NCI-H146 treated with DMSO at 0.1 percent for 48 hours (cell line): Measurements from ENCODE around the gene ARHGEF5.

ENCODE experiments used
- DNase-seq: peaks from one replicate; lab custom pipeline; 2025; ENCODE audit not compliant: unreplicated experiment; lab: John Stamatoyannopoulos, UW

ARHGEF5 gene

DNA sequence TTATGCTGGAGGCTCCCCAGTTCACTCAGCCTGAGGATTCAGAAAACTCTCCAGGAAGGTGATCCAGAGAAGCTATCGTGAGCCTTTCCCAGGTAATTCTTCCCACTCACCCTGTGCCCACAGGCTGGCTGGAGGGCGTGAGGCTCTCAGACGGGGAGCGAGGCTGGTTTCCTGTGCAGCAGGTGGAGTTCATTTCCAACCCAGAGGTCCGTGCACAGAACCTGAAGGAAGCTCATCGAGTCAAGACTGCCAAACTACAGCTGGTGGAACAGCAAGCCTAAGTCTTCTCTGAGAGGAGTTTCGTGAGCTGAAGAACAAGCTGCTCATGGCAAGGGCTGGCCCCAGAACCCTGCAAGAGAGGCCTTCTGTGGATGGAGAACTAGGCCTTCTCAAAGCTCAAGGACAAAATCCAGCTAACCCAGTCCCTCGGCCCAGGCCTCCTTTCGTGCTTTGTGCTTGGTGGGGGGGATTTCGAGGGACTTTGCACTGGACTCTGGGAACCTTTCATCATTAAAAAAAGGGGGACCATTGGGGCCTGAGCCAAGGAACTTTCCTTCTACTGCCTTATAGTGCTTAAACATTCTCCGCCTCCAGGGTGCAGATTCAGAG is 24.7 kb downstream of the ARHGEF5 start:
- DNase-seq = no peak

DNA sequence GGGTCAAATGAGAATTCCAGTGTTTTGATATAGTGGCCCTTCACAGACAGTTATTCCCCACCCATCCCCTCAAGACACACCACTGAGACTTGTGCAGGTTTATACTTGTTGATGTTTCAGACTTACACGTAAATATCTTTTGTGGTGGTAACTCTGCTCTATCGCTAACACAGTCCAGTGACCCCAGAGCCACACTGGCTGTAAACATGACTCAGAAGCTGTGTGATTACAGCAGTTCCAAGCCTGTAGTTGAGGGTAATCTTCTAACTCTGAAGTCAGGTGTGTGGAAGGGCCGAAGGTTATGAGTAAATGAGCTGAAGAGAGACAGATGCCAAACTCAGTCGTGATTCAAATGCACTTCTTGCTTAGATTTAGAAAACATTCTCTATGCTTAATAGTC is 28.9 kb downstream of the ARHGEF5 start:
- no peak for DNase-seq

DNA sequence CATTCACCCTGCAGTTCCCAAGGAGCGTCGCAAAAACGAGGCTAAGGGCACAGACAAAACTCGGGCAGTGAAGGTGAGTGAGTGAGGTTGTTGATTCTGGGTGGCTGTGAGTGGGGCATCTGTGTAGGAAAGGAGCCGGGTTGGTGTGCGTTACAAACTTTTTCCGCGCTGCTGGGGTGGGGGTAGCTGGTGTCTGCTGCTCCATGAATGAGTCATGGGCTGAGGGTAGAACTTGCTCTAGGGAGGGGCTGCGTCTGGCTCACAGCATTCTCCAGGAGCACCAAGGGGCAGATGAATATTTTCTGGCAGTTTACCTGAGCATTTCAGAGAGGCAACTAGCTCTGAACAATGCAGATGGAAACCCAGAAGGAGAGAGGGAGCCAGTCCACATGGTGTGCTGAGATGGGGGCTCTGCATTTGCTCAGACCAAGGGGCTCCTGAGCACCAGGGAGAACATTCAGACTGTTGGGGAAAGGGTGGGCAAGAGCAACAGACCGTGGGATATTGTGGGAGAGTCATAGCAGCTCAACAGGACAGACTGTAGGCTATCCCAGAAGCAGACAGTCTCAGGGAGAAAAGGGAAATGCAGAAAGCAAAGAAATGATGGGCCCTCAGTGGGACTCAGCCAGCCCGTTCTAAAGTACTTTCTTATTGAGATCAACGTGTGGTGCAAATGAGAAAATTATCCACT is 29.5 kb downstream of the ARHGEF5 start:
- no peak for DNase-seq

DNA sequence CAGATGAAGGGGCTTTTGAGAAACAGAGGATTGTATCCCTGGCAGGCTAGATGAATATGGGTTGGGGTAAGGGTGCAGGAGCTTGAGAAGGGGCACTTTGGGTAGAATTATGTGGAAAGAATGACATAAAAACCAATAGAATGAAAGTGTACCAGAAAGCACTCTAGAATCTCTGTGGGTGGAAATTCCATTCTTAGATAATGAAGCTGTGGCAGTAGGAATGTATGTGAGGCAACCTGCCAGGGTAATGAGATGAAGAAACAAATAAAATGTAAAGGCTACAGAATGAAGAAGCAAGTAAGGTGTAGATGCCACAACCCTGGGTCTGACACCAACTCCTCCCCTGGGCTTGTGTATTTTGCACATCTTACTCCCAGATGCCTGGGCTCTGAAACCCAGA is 31.5 kb downstream of the ARHGEF5 start:
- no peak for DNase-seq

DNA sequence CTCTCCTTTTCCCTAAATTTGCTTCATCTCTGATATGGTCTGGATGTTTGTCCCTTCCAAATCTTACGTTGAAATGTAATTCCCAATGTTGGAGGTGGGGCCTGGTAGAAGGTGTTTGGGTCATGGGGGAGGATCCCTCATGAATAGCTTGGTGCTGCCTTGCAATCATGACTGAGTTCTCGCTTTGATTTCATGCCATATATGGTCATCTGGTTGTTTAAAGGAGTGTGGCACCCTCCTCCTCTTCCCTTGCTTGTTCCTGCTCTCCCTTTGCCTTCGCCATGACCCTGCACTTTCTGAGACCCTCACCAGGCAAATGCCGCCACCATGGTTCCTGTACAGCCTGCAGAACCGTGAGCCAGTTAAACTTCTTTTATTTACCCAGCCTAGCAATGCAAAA is 33.7 kb downstream of the ARHGEF5 start:
- DNase-seq = no peak

DNA sequence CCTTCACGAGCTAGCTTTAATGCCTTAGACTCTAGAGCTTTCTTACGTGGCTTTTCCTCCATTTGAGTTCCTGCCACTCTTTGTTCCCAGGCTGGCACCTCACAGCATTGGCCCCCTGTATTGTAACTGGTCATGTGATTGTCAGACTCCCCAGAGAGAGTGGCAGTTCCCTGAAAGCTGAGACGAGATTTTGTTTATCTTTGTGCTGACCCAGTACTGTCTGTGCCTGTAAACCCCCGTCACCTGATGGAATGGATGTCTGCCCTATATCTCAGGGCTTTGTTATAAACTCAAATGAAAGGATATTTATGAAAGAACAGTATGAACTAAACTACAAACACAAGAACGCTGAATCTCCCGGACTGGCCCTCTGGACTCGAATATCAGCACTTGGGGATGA is 35.3 kb downstream of the ARHGEF5 start:
- DNase-seq = no peak

DNA sequence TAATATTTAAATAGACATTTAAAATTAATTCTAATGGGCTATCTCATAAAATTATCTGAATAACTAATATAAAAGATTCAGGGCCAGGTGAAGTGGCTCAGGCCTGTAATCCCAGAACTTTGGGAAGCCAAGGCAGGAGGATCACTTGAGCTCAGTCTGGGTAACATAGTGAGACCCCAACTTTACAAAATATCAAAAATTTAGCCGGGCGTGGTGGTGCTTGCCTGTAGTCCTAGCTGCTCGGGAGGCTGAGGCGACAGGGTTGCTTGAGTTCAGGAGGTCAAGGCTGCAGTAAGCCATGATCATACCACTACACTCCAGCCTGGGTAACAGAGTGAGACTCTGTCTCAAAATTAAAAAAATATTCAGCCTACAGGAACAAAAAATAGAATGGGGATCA is 35.8 kb downstream of the ARHGEF5 start:
- no peak for DNase-seq

DNA sequence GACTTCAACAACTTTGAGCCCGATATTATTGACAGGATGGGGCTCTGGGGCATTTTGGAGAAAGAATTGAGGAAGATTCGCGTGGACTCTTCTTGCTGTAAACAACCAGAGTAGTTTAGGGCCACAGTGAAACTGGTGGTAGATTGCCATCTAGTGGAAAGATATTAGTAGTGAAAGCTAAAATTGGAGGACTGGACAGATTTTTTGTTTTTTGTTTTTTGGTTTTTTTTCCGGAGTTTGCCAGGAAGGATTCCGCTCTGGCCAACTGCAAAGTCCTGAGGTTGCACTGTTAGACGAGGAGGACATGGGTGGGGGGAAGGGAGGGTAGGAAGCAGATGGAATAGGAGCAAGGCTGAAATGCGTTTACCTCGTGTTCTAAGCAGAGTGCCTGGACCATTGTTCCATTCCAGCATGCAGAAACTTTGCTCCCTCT is 36.6 kb downstream of the ARHGEF5 start:
- DNase-seq = peak; percentile 3

DNA sequence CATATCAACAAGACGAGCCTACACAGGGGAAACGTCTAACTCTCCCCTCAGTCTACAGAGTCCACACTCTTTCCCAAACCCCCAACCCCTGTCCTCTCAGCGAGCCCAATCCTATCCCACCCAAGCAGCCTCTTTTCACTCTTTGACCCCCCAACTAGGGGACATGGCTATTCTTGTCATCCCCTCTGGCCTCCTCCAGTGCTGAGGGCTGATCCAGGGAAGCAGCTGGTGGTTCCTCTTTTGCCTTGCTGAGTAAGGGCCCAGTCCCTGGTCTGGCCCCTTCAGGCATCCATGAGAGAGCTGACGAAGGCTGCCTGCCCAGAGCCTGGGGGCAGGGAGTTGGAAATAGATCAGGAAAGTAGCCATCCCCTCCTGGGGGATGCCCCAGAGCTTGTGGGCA is 41.9 kb downstream of the ARHGEF5 start:
- DNase-seq = no peak

DNA sequence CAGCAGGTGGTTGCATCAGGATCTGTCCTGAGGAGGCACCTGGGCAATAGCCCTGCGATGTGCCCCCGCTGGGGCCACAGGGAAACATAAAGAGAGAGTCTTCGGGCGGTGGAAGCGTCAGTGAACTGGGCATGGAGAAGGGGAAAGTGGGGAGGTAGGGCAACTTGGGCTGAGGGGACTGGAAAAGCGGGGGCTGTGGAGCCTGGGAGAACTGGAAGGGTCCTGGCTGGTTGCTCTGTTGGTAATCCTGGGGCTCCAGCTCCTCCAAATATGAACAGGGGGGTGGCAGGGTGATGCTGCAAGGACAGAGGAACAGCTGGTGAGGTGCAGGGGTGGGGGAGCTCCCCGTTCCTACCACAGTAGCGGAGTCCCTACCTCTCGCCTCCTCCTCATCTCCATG is 43.1 kb downstream of the ARHGEF5 start:
- DNase-seq = no peak

DNA sequence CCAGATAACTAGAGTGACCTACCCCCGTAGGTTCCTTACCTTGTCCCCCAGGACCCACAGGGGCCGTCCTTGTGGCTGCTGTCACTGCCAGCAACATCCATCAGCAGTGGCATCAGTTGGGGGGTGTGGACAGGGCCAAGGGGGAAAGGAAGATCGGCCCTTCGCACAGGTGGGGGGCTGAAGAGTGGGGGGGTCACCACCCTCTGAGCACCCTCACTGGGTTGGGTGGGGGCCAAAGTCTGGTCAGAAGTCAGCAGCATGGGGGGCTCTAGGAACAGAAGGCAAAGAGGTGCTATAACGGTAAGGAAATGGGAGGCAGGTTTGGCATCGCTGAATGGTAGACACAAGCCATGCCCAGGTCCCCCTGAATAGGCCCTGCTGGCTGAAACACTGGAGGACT is 43.7 kb downstream of the ARHGEF5 start:
- DNase-seq = no peak

DNA sequence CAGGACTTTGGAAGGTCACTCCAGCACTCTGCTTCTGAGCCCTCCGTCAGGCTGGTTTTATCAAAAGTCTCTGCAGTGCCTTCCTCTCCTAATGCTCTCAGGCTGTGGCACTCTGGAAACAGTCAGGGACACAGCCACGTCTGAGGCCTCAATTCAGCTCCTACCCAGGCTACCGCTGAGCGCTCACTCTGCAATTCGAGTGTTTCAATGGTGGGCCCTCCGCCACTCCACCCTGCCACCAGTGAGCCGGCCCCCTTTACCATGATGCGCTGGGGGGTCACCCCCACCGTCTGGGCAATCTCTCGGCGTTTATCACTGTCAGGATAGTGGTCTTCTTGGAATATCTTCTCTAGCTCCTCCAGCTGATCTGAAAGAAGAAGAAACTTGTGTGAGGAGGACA is 44.7 kb downstream of the ARHGEF5 start:
- DNase-seq = no peak

DNA sequence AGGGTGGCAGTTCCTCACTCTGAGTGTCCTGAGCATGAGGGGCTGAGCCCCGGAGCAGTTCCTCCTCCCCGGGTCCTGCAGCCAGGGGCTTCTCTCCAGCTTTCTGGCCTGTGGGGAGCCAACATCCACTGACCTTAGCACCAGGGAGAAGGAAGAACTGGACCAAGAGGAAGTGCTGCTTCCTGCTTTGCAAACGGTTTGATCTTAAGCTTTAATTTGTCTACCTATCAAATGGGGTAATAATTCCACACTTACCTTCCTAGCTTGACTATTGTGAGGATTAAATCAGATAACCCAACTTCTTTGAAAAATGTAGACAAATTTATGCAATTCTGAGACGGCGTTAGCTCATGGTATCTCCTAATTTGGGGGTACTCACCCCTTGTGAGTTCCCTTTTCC is 46.3 kb downstream of the ARHGEF5 start:
- DNase-seq = no peak

DNA sequence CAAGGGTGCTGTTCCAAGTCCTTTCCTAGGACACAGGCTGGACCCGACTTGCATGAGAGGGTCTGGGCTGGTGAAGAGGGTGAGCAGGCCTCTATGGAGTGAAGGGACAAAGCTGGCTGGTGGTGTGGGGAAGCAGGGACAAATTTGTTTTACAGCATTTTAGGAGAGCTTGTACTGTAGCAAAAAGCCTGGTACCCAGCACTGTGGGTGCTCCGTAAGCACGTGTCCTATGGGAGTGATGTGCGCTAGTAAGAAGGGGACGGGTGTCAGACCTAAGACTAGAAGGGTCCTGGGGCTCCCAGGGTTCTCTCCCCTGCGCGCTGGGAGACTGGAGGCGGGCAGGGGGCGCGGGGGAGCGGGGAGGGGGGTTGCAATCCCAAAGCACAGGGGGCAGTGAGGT is 47.9 kb downstream of the ARHGEF5 start:
- DNase-seq = no peak

DNA sequence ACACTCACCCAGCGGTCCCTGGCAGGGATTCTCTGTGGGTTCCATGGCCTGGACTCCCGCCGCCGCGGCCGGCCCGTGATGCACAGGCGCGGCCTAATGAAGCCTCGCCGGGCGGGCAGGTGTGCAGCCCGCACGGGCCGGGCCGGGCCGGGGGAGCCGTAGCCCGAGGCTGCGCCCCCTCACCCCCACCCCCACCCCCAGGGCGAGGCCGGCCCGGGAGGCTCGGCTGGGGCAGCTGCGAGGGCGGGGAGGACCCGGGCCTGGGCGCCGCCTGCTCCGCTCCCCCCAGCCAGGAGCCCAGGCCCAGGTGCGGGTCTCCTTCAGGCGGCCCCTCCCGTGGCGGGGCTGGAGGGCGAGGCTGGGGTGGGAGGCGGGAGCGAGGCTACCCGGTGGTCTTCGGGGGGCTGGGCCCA is 48.5 kb downstream of the ARHGEF5 start, which contains the start of gene NOBOX:
NOBOX (minus strand) TSS at position 45 of the 413 bp plus-strand sequence.
- DNase-seq = no peak

DNA sequence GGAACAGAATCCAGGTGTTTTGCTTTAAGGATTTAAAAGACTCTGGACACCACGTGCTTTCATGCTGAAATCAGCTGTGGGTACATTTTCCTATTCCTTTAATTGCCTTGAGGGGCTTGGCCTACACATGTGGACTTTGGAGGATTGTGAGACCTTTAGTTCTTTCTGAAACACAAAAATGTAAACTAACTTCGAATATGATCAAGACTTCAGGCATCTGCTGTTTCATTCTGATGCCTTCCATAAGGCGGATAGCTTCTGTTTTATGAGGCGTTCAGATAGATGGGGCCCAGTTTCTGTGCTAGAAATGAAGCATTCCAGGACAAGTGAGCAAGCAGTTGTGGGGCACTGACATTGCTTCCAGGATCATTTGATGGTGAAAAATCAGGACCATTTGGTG is 49.7 kb downstream of the ARHGEF5 start:
- no peak for DNase-seq

DNA sequence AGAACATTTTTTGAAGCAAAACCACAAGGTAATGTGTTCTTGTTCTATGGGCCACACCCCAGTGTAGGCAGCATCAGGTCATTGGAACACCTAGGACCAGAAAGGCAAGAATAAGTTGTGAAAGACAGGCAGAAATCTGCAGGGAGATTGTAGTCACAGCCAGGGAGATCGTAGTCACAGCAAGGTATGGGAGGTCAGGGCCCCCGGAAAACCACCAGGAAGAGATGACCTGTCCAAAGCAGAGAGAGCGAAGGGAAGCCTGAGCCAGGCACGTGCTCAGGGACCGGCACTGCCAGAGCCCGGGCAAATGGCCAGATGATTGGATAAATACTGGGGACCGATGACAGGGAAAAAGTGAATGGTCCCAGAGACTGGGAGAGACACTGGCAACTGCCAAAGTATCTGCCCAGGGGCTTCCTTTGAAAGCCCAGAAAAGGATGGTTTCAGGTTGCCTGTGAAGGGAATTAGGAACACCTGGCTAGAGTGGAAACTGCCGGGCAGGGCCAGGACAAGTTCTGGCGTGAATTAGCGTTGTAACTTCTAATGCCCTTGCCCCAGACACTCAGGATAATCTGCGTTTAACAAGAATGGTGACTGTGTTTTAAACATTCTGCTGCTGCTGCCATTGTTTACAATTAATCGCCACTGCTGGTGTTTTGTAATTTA is 52.2 kb downstream of the ARHGEF5 start:
- DNase-seq = no peak

DNA sequence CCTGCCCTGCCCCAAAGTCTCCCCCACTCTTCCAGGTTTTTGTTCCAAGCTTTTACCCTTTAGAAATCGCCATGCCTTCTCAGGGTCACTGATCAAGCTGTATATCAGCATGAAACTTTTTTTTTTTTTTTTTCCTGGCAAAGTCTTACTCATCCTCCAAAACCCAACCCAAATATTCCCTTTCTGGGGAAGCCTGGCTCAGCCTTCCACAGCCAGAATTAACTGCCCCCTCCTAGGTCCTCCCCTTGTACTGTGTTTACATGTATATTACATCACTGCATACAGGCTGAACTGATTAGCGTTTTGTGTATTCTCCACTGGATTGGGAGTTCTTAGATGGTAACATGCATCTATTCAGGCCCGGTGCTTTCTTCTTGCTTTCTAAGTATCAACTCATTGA is 52.9 kb downstream of the ARHGEF5 start:
- DNase-seq = no peak

DNA sequence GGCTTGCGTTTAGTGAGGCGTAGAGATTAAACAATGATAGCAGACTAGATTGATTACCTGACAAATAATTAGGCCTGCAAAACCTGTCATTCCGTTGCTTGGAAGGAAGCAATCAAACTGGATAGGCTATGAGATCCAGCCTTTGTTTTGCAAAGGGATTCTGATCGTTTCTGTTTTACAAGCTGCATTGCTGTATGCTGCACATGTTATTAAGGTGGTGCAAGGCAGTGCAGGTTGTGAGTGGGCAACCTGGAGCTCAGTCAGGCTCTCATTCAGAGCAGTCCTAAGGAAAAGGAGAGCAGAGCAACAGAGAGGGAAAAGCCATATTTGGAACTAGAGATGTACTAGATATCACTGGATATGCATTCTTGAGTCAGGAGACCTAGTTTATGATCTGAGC is 55.2 kb downstream of the ARHGEF5 start:
- no peak for DNase-seq

DNA sequence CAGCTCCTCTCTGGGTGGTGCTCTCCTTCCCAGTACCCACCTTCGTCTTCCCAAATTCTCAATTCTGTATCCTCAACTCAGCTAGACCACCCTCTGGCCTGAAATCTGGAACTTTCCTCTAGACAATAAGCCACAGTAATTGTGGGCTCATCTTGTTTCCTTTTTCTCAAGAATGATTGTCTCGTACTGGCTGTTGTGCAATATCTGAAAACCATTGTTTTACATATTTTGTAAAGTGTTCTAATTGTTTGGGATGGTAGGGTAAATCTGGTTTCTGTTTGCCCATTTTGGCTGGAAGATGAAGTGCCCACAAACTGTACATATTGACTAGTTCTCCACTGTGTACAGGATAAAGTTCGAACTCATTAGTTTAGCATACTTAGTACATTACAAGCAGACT is 59.6 kb downstream of the ARHGEF5 start:
- no peak for DNase-seq

DNA sequence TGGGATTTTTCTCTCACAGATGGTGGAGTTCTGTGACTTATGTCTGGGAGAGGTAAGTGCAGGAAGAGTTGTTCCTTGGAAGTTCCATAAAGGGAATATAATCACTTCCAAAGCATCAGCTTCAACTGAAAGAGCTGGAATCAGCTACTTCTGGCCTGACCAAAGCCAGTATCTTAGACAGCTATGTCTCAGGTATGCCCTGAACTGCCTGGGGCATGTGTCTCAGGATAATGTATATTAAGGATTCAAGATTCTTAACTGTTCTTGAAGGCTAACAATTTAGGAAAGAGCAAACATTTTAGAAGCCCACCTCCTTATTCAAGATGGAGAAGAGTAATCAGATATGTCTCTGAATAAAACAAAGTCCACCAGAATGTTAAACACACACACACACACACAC is 60.7 kb downstream of the ARHGEF5 start:
- DNase-seq = no peak

DNA sequence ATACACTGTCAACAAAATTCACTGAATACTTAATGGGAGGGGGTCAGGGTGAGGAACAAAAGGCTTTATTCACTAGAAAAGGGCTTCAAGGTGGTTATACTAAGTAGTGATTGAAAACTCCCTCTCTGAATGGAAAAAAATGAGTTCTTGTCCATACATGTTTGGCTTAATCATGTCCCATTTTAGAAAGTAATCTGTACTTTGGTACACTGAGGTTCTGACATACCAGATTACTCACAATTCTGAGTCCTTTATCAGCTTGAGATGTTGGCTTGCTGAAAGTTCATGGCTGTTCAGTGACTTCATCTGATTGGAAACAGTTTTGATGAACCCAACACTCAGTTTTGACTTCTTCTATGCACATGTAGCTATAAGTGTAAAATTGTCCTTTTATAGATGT is 61.1 kb downstream of the ARHGEF5 start:
- DNase-seq = no peak
